ENCODE measurements around the gene MMP13. TPM values are rescaled to one million over a fixed set of nuclear protein-coding genes. Genes with fewer than 3 reads are reported as not detected.

The MMP13 gene
- total RNA-seq, 1 donor from 2014 or later: not detected

GRCh38 chr11:102934735-102935134 is 20.8 kb downstream of the MMP13 start:
- no peak for TF ChIP-seq CTCF (IDR thresholded peaks at IDR 0.05; ENCODE audit: unreplicated experiment)
- Mint-ChIP-seq H3K4me1 (peaks cover 11% of the 10 kb centered on the region), H3K36me3 (no peaks in the 10 kb centered on the region)

GRCh38 chr11:102933627-102934026 is 21.9 kb downstream of the MMP13 start:
- no peak overlapping the region for H3K27ac Mint-ChIP-seq
- no peak overlapping the region for H3K4me3 Mint-ChIP-seq
- no peaks in the 10 kb centered on the region for H3K36me3 Mint-ChIP-seq
- no peaks in the 10 kb centered on the region for H3K9me3 Mint-ChIP-seq
- DNase-seq (ENCODE audit: low spot score in 2 of 2, unreplicated experiment in 2 of 2): no peak
- H3K4me1 Mint-ChIP-seq: peaks cover 8% of the 10 kb centered on the region
- TF ChIP-seq CTCF (IDR thresholded peaks at IDR 0.05; ENCODE audit: unreplicated experiment): no peak
- H3K27me3 Mint-ChIP-seq (ENCODE audit: low read depth): peaks cover 20% of the 10 kb centered on the region

More at GRCh38 chr11:102934735-102935134, 20.8 kb downstream of the MMP13 start:
- H3K27me3 Mint-ChIP-seq (ENCODE audit: low read depth): peaks cover 20% of the 10 kb centered on the region
- H3K9me3 Mint-ChIP-seq: no peaks in the 10 kb centered on the region
- H3K4me3 Mint-ChIP-seq: no peak overlapping the region
- no peak for DNase-seq (ENCODE audit: low spot score in 2 of 2, unreplicated experiment in 2 of 2)
- H3K27ac Mint-ChIP-seq: no peak overlapping the region

GRCh38 chr11:102932678-102933077 is 22.9 kb downstream of the MMP13 start:
- no peak overlapping the region for H3K27ac Mint-ChIP-seq
- H3K27me3 Mint-ChIP-seq (ENCODE audit: low read depth): peaks cover 20% of the 10 kb centered on the region
- H3K9me3 Mint-ChIP-seq: no peaks in the 10 kb centered on the region
- H3K36me3 Mint-ChIP-seq: no peaks in the 10 kb centered on the region
- H3K4me3 Mint-ChIP-seq: no peak overlapping the region
- no peak for DNase-seq (ENCODE audit: low spot score in 2 of 2, unreplicated experiment in 2 of 2)
- TF ChIP-seq CTCF (IDR thresholded peaks at IDR 0.05; ENCODE audit: unreplicated experiment): no peak
- no peaks in the 10 kb centered on the region for H3K4me1 Mint-ChIP-seq

GRCh38 chr11:102930451-102930850 is 25.1 kb downstream of the MMP13 start:
- Mint-ChIP-seq H3K9me3 (no peaks in the 10 kb centered on the region), H3K27me3 (ENCODE audit: low read depth) (peaks cover 18% of the 10 kb centered on the region), H3K4me1 (no peaks in the 10 kb centered on the region), H3K4me3 (no peak overlapping the region), H3K36me3 (no peaks in the 10 kb centered on the region), H3K27ac (no peak overlapping the region)
- TF ChIP-seq CTCF (IDR thresholded peaks at IDR 0.05; ENCODE audit: unreplicated experiment): no peak
- DNase-seq (ENCODE audit: low spot score in 2 of 2, unreplicated experiment in 2 of 2): no peak

- Mint-ChIP-seq H3K36me3 (no peaks in the 10 kb centered on the region), H3K27ac (no peak overlapping the region), H3K4me1 (no peaks in the 10 kb centered on the region), H3K4me3 (no peak overlapping the region), H3K27me3 (ENCODE audit: low read depth) (peaks cover 17% of the 10 kb centered on the region), H3K9me3 (no peaks in the 10 kb centered on the region)
- DNase-seq (ENCODE audit: low spot score in 2 of 2, unreplicated experiment in 2 of 2): no peak
- TF ChIP-seq CTCF (IDR thresholded peaks at IDR 0.05; ENCODE audit: unreplicated experiment): no peak
These were observed 25.6 kb downstream of the MMP13 start for GRCh38 chr11:102929972-102930371.

- Mint-ChIP-seq H3K4me1 (peaks cover 3% of the 10 kb centered on the region), H3K27ac (no peak overlapping the region), H3K27me3 (ENCODE audit: low read depth) (peaks cover 17% of the 10 kb centered on the region), H3K4me3 (no peak overlapping the region), H3K9me3 (no peaks in the 10 kb centered on the region), H3K36me3 (no peaks in the 10 kb centered on the region)
- no peak for DNase-seq (ENCODE audit: low spot score in 2 of 2, unreplicated experiment in 2 of 2)
- TF ChIP-seq CTCF (IDR thresholded peaks at IDR 0.05; ENCODE audit: unreplicated experiment): no peak
These were observed 26.4 kb downstream of the MMP13 start for GRCh38 chr11:102929166-102929565.
